Large intestine (tissue), 3 donors: ENCODE data around the gene COL4A2. TPM values are rescaled to one million over a fixed set of nuclear protein-coding genes. Genes with fewer than 3 reads are reported as not detected.
"Not testable (repeated sequence)": the region's sequence is repeated elsewhere in the genome, so short reads cannot be mapped to it uniquely, and the experiment has no call there.

ENCODE experiments used
- DNase-seq, 2 donors: peaks; one replicate each; pipeline versions ENCODE4 v3.0.0 to v3.0.0-alpha.2; 2013
- H3K27ac ChIP-seq: one replicate; pipeline ENCODE4 v1.5.1; 2013; ENCODE audit warnings: low read length
- H3K27me3 ChIP-seq: 2 replicates; pipeline ENCODE4 v1.6.1; 2013; ENCODE audit warnings: low read length; ENCODE audit not compliant: control insufficient read depth, insufficient read depth
- H3K36me3 ChIP-seq: 2 replicates; pipeline ENCODE4 v1.6.1; 2013; ENCODE audit warnings: low read length; ENCODE audit not compliant: control insufficient read depth, insufficient read depth
- H3K4me1 ChIP-seq: one replicate; pipeline ENCODE4 v1.6.1; 2013; ENCODE audit warnings: low read length; ENCODE audit not compliant: control insufficient read depth, insufficient read depth
- H3K4me3 ChIP-seq: one replicate; pipeline ENCODE4 v1.5.1; 2013; ENCODE audit warnings: low read length
- H3K9me3 ChIP-seq: one replicate; pipeline ENCODE4 v1.6.1; 2013; ENCODE audit warnings: mild to moderate bottlenecking, low read depth, low read length, moderate library complexity; ENCODE audit not compliant: control insufficient read depth
- WGBS: methylation state at CpG from one replicate; pipeline ENCODE4 v1.1.5; 2013; ENCODE audit warnings: low lambda C conversion rate; ENCODE audit not compliant: insufficient coverage; 5-methylcytosine and 5-hydroxymethylcytosine counted together
- polyA plus RNA-seq: library from polyadenylated mRNA; unstranded; fragments of 120-200 nt; gene quantifications from one replicate; pipeline ENCODE4 v1.2.1, GENCODE V29; 2013

The COL4A2 gene
- polyA plus RNA-seq, 1 donor = 164 TPM

- WGBS = no CpG with 5 or more reads among the region's 53 CpGs
- peaks cover 29% of the 10 kb centered on the region for H3K4me1 ChIP-seq
Observed at GRCh38 chr13:110306340-110306959, 634 bp upstream of the COL4A2 start.

GRCh38 chr13:110307767-110308655, 927 bp downstream of the COL4A2 start:
- Histone ChIP-seq H3K27ac (peak overlapping the region; percentile 75), H3K27me3 (peaks cover 4% of the 10 kb centered on the region), H3K4me3 (peak overlapping the region; percentile 69), H3K4me1 (peaks cover 33% of the 10 kb centered on the region), H3K9me3 (no peaks in the 10 kb centered on the region), H3K36me3 (peaks cover 8% of the 10 kb centered on the region)
- WGBS = no CpG with 5 or more reads among the region's 64 CpGs
- peak in 1 of 2 donors; percentile 62 for DNase-seq

More at GRCh38 chr13:110306340-110306959, 634 bp upstream of the COL4A2 start:
- Histone ChIP-seq H3K27ac (peak overlapping the region; percentile 54), H3K4me3 (peak overlapping the region; percentile 69), H3K27me3 (peaks cover 4% of the 10 kb centered on the region), H3K36me3 (peaks cover 7% of the 10 kb centered on the region), H3K9me3 (no peaks in the 10 kb centered on the region)
- no peak for DNase-seq

GRCh38 chr13:110308656-110309359, 1.7 kb downstream of the COL4A2 start:
- H3K27ac ChIP-seq = peak overlapping the region; percentile 75
- peaks cover 8% of the 10 kb centered on the region for H3K36me3 ChIP-seq
- WGBS = no CpG with 5 or more reads among the region's 31 CpGs
- peaks cover 4% of the 10 kb centered on the region for H3K27me3 ChIP-seq
- DNase-seq = peak; percentile 54 to 79
- peak overlapping the region; percentile 69 for H3K4me3 ChIP-seq
- no peaks in the 10 kb centered on the region for H3K9me3 ChIP-seq
- H3K4me1 ChIP-seq = peaks cover 33% of the 10 kb centered on the region

DNA sequence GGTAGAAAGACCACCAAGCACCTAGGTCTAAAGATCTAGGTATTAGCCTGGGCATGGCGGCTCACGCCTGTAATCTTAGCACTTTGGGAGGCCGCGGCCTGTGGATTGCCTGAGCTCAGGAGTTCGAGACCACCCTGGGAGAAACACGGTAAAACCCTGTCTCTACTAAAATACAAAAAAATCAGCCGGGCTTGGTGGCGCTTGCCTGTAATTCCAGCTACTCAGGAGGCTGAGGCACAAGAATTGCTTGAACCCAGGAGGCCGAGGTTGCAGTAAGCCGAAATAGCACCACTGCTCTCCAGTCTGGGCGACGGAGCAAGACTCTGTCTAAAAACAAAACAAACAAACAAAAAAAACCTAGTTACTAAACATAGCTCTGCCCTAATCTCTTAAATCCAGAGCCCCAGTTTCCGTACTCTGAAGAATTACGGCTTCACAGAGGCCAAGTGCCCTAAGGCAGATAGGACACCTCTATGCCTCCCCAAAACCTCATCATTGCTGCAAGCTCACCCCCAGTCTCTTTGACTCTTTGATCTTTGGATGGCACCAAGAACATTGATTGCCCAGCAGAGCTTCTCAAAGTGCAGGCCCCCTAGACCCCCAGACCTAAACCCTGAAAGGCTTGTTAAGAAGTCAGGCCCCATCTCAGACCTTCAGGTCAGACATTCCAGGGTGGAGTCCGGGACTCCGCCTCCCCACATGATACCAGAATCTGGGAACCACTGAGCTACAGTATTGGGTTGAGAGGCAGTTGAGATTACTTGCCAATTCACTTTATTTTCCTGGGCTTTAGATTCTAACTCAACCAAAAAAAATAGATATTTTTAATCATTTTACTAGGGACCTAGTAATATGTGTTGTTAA, 2.8 kb downstream of the COL4A2 start:
- Histone ChIP-seq H3K27ac (peak overlapping the region; percentile 75), H3K9me3 (no peaks in the 10 kb centered on the region), H3K4me3 (peak overlapping the region; percentile 69), H3K36me3 (peaks cover 13% of the 10 kb centered on the region), H3K4me1 (peaks cover 33% of the 10 kb centered on the region), H3K27me3 (peaks cover 4% of the 10 kb centered on the region)
- no CpG with 5 or more reads among the region's 16 CpGs for WGBS
- no peak for DNase-seq

- no peak for DNase-seq
- no CpG with 5 or more reads among the region's 14 CpGs for WGBS
- H3K27ac ChIP-seq = no peak overlapping the region
Observed at GRCh38 chr13:110310541-110311442, 3.7 kb downstream of the COL4A2 start.

GRCh38 chr13:110311443-110312338, 4.6 kb downstream of the COL4A2 start:
- WGBS = 35% methylated on average over 4 of the region's 30 CpGs
- Histone ChIP-seq H3K27ac (no peak overlapping the region), H3K36me3 (peaks cover 16% of the 10 kb centered on the region), H3K27me3 (no peaks in the 10 kb centered on the region), H3K9me3 (no peaks in the 10 kb centered on the region), H3K4me1 (peaks cover 33% of the 10 kb centered on the region), H3K4me3 (no peak overlapping the region)
- no peak for DNase-seq

More at GRCh38 chr13:110310541-110311442, 3.7 kb downstream of the COL4A2 start:
- no peak overlapping the region for H3K4me3 ChIP-seq
- peaks cover 4% of the 10 kb centered on the region for H3K27me3 ChIP-seq
- H3K9me3 ChIP-seq = no peaks in the 10 kb centered on the region
- H3K36me3 ChIP-seq = peaks cover 13% of the 10 kb centered on the region
- H3K4me1 ChIP-seq = peaks cover 33% of the 10 kb centered on the region

GRCh38 chr13:110312339-110313031, 5.4 kb downstream of the COL4A2 start:
- peaks cover 22% of the 10 kb centered on the region for H3K36me3 ChIP-seq
- DNase-seq = peak; percentile 83 to 87
- no peak overlapping the region for H3K27ac ChIP-seq
- no peaks in the 10 kb centered on the region for H3K9me3 ChIP-seq
- no peak overlapping the region for H3K4me3 ChIP-seq
- H3K27me3 ChIP-seq = no peaks in the 10 kb centered on the region
- H3K4me1 ChIP-seq = peaks cover 33% of the 10 kb centered on the region
- no CpG with 5 or more reads among the region's 4 CpGs for WGBS

DNA sequence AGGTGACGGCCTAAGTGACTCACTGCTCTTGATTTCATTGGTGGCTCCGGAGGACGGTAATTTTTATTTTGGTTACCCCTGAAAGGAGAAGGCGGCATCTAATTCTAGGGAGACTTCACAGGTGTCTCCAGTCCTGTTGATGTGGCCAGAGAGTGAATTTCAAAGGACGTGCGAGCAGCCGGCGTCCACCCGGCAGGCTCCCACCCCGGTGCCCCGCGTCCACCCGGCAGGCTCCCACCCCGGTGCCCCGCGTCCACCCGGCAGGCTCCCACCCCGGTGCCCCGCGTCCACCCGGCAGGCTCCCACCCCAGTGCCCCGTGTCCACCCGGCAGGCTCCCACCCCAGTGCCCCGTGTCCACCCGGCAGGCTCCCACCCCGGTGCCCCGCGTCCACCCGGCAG, 6.2 kb downstream of the COL4A2 start:
- peaks cover 25% of the 10 kb centered on the region for H3K36me3 ChIP-seq
- not testable (repeated sequence) for H3K9me3 ChIP-seq, H3K4me3 ChIP-seq, H3K27ac ChIP-seq, H3K27me3 ChIP-seq, DNase-seq
- H3K4me1 ChIP-seq = peaks cover 33% of the 10 kb centered on the region
- no CpG with 5 or more reads among the region's 29 CpGs for WGBS
